BJ (cell line): Measurements from ENCODE around the gene RYR1. TPM values are rescaled to one million over a fixed set of nuclear protein-coding genes. Genes with fewer than 3 reads are reported as not detected.

ENCODE experiments used
- CTCF ChIA-PET: fragments of 350-600 bp; formaldehyde crosslinking; extraction: SDS; loops from one replicate; lab custom pipeline; 2021; ENCODE audit warnings: antibody characterized with exemption, inconsistent platforms; lab: Yijun Ruan, JAX
- POLR2A ChIA-PET: fragments of 300-600 bp; sonication (Branson Sonifier 250); formaldehyde crosslinking; extraction: SDS; loops from one replicate; lab custom pipeline; 2021; ENCODE audit warnings: antibody characterized with exemption; lab: Charles Lee
- DNase-seq: peaks from one replicate; pipeline ENCODE4 v3.0.0-alpha.2; 2011; ENCODE audit warnings: low read depth
- H3K27me3 ChIP-seq: 2 replicates; pipeline ENCODE4 v1.6.0; 2011; ENCODE audit warnings: low read length; ENCODE audit not compliant: control insufficient read depth, insufficient read depth
- H3K36me3 ChIP-seq: 2 replicates; pipeline ENCODE4 v1.5.1; 2011; ENCODE audit warnings: low read length; ENCODE audit not compliant: control insufficient read depth, insufficient read depth
- H3K4me3 ChIP-seq: 2 replicates; pipeline ENCODE4 v1.5.1; 2011; ENCODE audit warnings: low read depth, mild to moderate bottlenecking, control low read depth, low read length
- CTCF ChIP-seq: IDR thresholded peaks from 2 replicates; pipeline ENCODE4 v1.5.1; 2011; ENCODE audit warnings: low read depth, mild to moderate bottlenecking, control low read depth, inconsistent platforms, low read length, moderate library complexity; ENCODE audit not compliant: insufficient read depth
- polyA plus RNA-seq: library from polyadenylated mRNA; depleted of rRNA; stranded (reverse); fragments of >200 nt; gene quantifications from 2 replicates; pipeline ENCODE4 v1.2.3, GENCODE V29; 2011

The RYR1 gene
- polyA plus RNA-seq, 1 experiment = 0.04 TPM

- H3K36me3 ChIP-seq = no peaks in the 10 kb centered on the region
- ChIA-PET POLR2A (no interaction called here), CTCF (interaction anchor here (1.5 kb wide), 1 partner anchor 9 kb away, joined by 3 read pairs; no protein-coding TSS in a partner anchor)
- DNase-seq = no peak
- H3K27me3 ChIP-seq = no peaks in the 10 kb centered on the region
- no peak overlapping the region for H3K4me3 ChIP-seq
- TF ChIP-seq CTCF = no peak
Observed at GRCh38 chr19:38524994-38525634, 91.6 kb downstream of the RYR1 start.

GRCh38 chr19:38526430-38526829 is 92.9 kb downstream of the RYR1 start:
- ChIA-PET POLR2A (no interaction called here), CTCF (interaction anchor here (1.5 kb wide), 1 partner anchor 11 kb away, joined by 3 read pairs; no protein-coding TSS in a partner anchor)

GRCh38 chr19:38527466-38528136 is 94.1 kb downstream of the RYR1 start:
- no peak for TF ChIP-seq CTCF
- CTCF ChIA-PET = no interaction called here
- H3K36me3 ChIP-seq = no peaks in the 10 kb centered on the region
- no peak for DNase-seq
- H3K4me3 ChIP-seq = no peak overlapping the region
- POLR2A ChIA-PET = no interaction called here
- no peaks in the 10 kb centered on the region for H3K27me3 ChIP-seq

More at GRCh38 chr19:38526430-38526829, 92.9 kb downstream of the RYR1 start:
- DNase-seq = no peak
- Histone ChIP-seq H3K36me3 (no peaks in the 10 kb centered on the region), H3K27me3 (no peaks in the 10 kb centered on the region), H3K4me3 (no peak overlapping the region)
- no peak for TF ChIP-seq CTCF

GRCh38 chr19:38528213-38528755 is 94.8 kb downstream of the RYR1 start:
- ChIA-PET CTCF (interaction anchor here (0.8 kb wide), 1 partner anchor 13 kb away, joined by 3 read pairs; no protein-coding TSS in a partner anchor), POLR2A (no interaction called here)
- DNase-seq = no peak
- no peak for TF ChIP-seq CTCF
- H3K36me3 ChIP-seq = no peaks in the 10 kb centered on the region
- H3K27me3 ChIP-seq = no peaks in the 10 kb centered on the region
- H3K4me3 ChIP-seq = no peak overlapping the region

- ChIA-PET POLR2A (no interaction called here), CTCF (interaction anchor here (0.8 kb wide), 1 partner anchor 14 kb away, joined by 3 read pairs; no protein-coding TSS in a partner anchor)
- Histone ChIP-seq H3K36me3 (no peaks in the 10 kb centered on the region), H3K4me3 (no peak overlapping the region), H3K27me3 (no peaks in the 10 kb centered on the region)
- no peak for TF ChIP-seq CTCF
- DNase-seq = no peak
Observed at GRCh38 chr19:38528931-38529330, 95.4 kb downstream of the RYR1 start.
